ENCODE data around the gene IGDCC3.
"Not testable (repeated sequence)": the region's sequence is repeated elsewhere in the genome, so short reads cannot be mapped to it uniquely, and the experiment has no call there.

Gene IGDCC3

DNA sequence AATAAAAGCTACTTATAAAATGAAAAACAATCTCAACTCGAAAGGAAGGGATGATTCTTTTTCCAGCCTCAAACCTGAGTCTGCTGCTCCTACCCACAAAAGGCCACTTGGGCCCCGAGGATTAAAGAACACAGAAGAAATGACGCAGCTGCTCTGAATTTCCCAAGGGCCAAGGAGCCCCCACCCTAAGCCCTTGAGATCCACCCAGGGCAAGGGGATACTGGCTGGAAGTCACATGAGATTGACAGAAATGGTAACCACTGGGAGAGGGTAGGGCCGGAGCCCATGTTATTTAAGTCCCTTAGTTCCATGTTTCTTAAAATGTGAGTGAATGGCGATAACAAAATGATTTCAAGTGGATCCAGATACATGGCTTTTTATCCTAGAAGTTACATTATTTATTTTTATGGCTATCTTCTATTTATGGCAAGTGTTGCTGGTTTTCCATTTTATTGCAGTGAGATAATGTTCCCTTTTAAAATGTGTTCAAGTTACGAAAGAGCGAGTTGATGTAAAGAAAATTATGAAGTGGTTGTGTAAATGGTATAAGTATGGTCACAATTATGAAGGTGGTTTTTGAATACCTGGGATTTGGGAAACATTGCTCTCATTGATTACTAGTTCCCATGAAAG, 28.1 kb upstream of the IGDCC3 start:
- DNase-seq, result no peak

DNA sequence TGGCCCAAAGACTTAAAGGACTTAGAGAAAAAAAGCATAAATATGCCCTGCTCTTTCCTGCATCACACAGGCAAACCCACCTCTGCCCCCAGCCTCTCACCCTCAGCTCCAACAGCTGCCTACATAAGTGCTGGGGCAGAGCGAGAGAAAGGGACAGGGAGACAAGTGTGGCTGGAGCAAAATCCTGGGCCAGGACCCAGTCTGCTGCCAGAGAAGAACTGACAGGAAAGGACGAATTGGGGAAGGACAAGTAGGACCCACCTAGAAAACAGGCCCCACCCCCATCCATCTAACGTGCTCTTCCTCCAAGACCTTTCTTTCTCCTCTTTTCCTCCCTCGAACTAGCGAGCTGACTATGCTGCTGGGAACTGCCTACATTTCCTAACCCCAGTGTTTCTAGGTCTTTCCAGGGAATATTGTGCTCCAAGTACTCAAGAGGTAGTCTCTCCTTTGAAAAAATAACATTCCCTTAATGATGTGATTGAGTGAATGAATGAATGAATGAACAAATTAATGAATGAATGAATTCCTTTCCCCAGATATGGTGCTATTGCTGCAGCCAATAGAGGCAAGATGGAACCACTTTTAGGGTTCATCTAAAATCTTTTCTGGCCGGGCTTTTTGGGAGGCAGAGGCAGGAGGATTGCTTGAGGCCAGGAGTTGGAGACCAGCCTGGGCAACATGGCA, 26.5 kb upstream of the IGDCC3 start:
- no peak for DNase-seq

DNA sequence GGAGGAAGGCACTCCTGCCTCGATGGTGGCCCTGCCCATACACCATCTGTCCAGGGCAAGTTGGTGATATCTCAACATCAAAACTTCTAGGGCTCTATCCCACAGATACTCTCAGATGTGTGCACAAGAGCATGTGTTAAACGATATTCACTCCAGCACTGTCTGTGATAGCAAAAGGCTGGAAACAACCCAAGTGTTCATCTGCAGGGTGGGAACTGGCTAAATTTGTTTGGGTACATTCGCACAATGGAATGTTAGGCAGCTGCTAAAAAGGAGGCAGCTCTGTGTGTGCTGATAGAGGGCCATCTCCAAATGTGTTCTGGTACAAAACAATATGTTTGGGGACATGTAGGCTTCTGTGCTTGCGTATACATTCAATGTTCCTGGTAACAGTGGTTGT, 25.2 kb upstream of the IGDCC3 start:
- DNase-seq, result no peak

DNA sequence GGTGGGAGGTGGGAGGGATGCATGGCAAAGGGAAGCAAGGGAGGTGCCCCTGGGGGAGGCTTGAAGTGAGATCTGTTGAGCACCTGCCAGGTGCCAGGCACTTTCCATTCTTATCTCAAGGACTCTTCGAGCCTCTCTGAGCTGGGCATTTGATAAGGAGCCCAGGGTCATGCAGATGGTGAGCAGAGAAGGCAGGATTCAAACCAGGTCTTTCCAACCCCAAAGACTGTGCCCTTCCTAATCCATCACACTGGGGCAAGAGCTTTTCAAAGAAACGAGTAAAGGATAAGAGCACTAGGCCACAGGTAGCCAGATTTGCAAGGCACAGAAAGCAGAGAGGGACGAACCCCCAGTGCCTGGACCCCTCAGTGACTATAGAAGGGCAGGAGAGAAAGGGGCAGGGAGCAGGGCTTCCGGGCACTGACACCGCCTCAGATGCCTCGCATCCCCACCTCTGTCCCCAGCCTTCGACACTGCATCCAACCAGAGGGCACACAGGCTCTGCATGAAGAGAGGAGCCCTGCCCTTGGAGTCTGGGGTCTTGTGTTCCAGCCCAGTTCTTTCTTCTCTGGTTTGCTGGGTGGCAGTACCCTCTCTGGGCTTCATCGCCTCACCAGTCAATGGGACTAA, 23.9 kb upstream of the IGDCC3 start:
- no peak for DNase-seq

DNA sequence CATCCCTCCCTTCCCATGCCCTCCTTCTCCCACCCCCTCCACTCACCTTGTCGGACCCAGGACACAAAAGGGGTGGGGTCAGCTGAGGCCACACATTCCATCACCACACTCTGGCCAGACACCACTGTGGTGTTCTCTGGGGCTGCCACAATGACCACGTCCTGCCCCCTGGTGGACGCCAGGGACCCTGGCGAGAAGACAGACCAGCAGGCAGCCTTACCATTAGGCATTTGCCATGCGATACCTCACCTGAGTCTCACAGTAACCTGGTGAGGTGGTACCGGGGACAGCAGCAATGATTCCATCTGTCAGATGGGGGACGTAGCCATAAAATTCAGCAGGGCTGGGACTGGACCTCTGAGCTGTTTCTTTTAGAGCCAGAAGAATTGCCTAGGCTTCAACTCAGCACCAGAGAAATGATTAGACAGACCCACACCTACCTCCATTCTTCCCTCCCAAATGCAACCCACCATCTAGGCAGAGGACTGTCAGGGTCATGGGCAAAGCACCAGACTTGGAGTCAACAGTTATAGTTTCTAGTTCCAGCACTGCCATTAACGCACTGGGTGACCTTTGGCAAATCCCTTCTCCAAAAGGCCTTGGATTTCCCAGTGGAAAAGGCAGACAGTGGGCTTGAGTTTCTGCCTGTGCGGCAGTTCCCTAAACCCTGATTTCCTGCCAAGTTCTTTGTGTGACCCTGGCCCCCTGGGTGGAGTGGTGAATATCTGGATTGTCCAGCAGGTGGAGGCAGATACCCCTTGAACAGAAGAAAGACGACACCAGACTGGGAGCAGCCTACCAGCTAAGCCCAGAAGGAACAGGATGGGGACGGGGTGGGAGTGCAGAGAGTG, 23.2 kb upstream of the IGDCC3 start:
- peak; percentile 91 for DNase-seq

DNA sequence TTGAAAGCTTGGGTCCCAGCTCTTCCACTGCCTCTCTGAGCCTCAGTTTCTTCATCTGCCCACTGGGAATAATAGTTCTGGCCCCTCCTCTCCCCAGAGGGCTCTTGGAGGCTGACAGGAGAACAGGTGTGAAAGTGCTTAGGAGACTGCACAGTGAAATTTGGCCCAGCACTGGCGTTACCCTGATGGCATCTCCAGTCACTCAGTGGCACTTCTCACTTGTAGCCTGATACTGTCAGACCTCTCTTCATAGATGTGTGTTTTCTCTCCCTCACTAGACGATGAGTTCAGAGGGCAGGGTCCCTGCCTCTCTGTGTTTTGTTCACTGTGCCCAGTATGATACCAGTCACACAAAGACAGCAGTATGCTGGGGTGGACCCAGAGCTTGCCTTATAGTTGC, 22.2 kb upstream of the IGDCC3 start:
- no peak for DNase-seq

DNA sequence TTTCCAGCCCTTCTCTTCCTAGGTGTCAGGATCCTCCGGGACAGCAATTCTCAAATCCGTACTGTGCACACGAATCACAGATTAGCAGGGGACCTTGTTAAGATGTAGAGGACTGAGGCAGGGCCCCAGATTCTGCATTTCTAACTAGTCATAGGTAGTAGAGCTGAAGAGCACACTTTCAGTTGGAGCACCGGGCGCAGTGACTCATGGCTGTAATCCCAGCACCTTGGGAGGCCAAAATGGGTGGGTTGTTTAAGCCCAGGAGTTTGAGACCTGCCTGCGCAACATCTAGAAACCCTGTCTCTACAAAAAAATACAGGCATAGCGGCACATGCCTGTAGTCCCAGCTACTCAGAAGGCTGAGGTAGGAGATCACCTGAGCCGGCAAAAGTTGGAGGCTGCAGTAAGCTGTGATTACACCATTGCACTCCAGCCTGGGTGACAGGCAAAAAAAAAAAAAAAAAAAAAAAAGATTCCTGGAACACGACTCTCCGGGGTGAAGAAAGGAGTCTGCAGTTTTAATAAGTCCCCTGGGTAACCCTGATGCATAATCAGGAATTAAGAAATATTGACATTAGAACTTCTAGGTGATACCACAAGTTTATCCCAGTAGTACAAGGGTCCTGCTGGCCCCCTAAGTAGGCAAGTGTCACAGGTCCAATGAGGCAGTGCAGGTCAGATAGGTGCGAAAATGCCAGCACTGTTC, 21.4 kb upstream of the IGDCC3 start:
- no peak for DNase-seq

DNA sequence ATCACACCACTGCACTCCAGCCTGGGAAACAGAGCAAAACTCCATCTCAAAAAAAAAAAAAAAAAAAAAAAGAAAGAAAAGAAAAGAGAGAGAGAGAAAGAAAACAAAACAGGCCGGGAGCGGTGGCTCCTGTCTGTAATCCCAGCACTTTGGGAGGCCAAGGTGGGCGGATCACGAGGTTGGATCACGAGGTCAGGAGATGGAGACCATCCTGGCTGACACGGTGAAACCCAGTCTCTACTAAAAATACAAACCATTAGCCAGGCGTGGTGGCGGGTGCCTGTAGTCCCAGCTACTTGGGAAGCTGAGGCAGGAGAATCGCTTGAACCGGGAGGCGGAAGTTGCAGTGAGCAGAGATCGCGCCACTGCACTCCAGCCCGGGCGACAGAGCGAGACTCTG, 20.7 kb upstream of the IGDCC3 start:
- DNase-seq, result not testable (repeated sequence)

DNA sequence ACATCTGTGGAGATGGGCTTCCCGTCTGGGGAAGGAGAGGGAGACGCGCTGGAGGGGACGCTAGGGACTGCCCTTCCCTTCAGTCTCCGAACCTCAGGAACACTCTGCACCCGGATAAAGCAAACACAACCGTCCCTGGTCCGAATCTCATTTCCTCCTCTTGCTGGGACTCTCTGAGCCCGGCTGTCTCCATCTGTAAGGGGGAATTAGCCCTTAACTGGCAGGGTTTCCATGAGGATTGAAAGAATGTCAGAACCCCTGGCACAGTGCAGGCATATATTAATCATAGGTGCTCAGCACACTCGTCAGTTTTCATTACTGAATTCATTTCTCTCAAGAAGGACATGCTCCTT, 19.1 kb upstream of the IGDCC3 start:
- DNase-seq, result no peak

DNA sequence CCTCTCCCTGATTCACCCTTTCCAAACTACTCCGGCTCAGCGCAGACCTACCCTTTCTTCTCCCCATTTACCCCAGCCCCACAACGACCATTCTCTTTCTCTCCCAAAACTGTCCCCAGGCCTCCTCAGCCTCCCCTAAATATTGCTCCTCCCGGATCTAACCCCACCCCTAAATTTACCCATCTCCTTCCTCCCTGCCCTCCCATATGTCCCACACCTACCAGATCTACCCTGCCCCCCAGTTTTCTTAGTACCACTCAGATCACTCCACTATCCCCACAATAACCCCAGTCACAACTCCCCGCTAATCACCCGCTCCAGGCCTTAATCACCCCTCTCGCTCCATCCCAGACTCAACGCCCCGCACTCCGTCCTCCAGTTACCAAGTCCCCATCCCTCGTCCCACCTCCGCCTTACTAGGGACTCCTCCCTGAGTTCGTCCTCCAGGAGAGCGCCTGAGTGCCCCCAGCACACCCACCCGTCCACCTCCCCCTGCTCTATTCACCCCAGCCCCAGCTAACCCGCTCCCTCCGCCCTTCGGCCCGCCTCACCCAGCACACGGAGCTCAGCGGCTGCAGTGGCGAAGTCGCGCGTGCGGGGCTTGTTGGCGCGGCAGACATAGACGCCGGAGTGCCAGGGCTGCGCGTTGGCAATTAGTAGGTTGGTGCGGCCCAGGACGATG, 18.6 kb upstream of the IGDCC3 start:
- no peak for DNase-seq

DNA sequence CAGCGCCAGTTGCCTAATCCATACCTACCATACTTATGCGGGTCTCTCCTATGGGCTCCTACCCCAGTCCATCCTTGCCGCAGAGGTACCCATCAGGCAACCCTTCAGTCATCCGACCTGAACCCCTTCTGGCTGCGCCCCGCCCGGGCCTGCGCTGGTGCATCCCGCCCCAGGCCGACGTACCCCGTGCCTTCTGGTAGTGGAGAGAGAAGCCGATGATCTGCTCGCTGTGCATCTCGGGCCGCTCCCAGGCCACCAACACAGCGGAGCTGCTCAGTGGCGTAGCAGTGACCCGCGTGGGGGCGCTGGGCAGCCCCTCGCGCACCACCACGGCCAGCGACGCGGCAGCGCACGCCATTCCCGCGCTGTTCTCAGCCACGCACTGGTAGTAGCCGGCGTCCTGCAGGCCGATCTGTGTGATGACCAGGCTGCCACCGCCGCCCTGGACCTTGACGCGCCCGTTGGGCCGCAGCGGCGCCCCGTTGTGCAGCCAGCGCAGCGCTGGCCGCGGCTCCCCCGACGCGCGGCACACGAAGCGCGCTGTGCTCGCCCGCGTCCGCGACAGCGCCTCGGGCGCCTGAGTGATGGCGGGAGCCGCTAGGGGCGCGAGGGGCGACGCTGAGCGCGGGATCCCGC, 17.9 kb upstream of the IGDCC3 start:
- no peak for DNase-seq

DNA sequence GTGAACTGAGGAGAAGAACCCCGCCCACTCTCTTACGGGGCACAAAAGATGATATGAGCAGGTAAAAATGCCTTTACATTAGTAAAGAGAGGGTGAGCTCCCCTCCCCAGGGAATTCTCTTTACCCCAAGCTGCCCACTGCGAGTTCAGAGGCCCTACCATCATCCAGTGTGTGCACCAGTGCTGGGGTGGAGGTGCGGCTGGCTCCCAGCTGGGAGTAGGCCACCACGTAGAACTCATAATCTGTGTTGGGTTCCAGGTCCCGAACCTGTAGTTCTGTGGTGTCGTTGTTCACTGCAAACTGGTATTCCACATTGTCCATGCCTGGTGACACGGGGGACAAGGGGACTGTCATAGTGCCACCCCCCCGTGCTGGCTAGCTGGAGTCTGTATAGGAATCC, 17.1 kb upstream of the IGDCC3 start:
- DNase-seq, result no peak

DNA sequence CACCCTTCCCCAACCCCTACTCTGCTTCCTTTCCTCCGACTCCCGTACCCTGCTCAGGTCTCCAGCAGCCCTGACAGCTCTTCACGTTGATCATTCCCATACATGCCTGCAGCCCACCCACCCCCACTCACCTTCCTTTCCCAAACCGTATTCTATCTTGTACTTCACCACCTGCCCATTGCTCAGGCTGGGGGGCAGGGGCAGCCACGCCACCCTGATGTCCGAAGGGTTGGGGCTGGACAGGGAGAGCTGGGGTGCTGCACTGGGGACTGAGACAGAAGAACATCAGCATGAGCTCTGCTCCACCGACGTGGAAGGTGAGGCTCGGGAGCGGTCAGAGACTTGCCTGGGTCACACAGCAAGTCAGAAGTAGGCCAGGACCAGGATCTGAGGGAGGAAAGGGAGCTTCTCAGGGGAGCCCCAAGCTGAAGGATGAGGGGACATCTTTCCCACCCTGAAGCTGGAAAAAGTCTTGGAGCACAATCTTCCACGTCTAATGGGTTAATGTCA, 16.5 kb upstream of the IGDCC3 start:
- no peak for DNase-seq

DNA sequence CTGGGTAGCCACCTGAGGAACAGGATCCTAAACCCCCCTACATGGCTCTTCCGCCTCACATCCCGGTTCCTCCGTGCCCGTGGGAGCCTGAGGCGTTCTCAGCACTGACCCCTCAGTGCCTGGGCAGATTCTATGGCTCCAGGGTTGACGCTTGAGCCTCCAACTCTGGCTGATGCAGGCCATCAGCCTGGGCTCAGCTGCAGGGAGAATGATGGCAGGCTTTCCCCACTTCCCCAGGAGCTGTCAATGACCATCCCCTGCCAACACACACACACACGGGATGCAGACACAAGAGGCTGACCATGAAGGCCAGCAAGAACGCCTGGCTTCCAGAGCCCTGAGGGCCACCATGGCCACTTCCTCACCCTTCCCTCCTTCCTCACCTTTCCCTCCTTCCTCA, 15.8 kb upstream of the IGDCC3 start:
- no peak for DNase-seq

DNA sequence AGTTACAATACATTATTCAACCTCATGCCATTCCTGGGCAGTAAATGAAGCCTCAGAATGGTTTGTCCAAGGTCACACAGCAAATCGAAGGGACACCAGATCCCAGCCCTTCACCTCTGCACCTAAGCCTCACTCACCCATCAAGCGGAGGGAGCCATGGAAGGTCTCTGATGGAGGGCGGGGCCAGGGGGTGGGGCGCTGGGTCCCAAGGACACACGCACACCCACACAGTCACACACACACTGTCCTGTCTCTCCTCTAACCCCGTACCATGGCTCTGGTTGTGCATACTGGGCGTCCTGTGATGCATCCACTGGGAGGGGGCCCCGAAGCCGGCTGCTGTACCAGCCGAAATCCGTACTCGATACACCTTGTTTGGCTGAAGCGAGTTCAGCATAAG, 15.3 kb upstream of the IGDCC3 start:
- DNase-seq, result no peak

DNA sequence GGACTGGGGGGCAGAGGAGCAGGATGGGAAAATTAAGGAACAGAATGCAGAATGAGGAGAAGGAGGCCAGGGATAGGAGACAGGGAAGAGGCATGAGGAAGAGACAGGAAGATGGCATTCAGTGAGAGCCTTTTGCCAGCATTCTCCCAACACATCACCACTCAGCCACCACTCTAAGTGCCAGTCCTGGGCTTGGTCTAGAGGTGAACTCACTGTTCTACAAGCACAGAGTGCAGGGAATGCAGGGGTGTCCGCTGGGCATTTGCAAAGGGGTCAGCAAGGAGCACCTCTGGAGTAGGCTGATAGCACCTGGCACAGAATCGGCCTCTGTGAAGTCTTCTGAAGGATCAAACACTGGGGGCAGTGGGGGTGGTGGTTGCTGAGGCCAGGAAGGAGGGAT, 14.6 kb upstream of the IGDCC3 start:
- DNase-seq, result no peak

DNA sequence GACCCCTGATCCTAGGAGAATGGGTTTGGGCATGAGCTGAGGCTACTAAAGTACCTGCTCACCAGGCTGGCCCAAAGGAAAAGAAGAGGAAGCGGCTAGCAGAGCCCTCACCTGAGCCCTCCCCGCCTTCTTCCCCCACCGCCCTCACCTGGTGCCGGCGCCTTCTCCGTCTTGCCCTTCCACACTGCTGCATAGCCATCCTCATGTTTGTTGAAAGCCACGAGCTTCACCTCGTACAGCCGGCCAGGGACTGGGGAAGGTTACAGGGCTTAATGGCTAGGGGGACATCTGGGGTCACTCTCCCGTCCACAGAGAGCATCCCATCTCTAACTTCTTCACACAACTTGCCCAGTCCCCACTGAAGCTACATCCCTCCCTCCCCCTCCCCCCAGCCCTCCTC, 13.9 kb upstream of the IGDCC3 start:
- no peak for DNase-seq

DNA sequence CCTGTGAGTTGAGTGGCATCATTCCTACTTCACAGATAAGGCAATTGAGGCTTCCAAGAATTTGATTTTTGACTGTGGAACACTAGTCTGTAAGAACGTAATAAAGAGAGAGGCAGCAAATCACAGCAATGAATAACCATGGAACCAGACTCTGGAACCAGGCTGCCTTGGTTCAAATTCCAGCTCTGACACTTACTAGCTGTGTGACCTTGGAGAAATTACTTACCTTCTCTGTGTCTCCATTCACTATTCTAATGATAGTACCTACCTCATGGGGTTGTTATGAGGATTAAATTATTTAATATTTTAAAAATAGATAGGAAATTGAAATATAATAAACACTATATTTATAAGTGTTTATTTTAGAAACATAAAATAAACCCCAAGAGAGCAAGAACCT, 12.6 kb upstream of the IGDCC3 start:
- no peak for DNase-seq

DNA sequence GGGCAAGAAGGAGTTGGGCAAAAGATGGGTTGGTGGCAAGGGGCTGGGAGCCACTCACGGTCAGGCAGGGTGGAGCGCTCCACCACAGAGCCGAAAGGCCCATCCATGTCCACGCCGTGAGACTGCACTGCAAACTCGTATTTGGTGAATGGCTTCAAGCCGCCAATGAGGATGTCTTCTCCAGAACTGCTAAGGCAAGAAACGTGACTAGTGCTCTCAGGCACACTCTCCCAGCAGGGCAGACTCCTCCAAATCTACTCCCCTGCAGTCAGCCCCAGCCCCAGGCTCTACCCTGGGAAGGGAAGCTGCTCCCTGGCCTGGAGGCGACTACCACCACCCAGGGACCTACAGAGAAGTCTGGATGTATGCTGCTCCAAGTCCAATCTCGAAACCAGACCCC, 11.4 kb upstream of the IGDCC3 start:
- DNase-seq, result no peak

DNA sequence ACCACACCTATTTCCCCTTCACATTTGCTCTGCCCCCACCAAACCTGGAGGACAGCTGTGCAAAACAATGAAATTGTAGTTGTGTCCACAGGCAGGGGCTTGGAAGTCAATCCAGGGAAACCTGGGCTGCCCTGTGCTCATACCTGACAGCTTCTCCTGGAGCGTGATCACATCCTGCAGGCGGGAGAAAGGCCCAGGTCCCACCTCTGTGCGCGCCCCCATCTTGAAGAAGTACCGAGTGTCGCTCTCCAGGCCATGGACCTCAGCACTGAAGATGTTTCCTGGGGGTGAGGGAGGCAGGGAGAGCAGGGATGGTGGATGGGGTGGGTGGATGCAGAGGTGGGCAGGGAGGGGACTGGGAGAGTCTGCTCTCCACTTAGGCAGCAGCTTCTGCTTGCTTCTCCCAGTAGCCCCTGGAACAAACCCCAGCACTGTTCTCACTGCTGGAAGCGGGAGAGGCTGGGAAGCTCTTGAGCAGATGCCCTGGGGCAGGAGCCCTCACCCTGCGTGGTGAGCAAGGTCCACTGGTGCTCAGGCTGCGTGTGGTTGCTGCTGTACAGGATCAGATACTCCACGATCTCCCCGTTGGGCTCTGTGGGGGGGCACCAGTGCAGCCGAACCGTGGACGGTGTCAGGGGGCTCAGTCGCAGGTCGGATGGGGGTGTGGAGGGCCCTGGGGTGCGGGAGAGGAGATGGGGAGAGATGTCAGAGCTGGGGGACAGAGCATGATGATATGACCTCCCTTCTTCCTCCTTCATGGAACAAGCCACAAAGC, 10.7 kb upstream of the IGDCC3 start:
- DNase-seq, result no peak

DNA sequence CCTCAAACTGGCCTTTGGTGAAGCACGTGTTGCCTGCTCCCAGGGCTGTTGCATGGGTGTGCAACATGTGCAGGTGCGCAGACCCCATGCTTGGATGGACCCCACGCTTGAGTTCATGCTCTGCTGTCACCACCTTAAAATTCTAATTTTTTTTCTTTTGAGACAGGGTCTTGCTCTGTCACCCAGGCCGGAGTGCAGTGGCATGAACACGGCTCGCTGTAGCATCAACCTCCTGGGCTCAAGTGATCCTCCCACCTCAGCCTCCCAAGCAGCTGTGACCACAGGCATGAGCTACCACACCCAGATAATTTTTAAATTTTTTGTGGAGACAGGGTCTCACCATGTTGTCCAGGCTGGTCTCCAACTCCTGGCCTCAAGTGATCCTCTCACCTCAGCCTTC, 9.1 kb upstream of the IGDCC3 start:
- DNase-seq, result no peak

All from COR-L47 (cell line).